Right kidney (tissue), 1 donor: ENCODE data around the gene RPS28.

ENCODE experiments used
- DNase-seq: peaks from one replicate; pipeline ENCODE4 v3.0.0-alpha.2; 2016

Gene RPS28

GRCh38 chr19:8370176-8371010 is 49.1 kb downstream of the RPS28 start:
- no peak for DNase-seq

DNA sequence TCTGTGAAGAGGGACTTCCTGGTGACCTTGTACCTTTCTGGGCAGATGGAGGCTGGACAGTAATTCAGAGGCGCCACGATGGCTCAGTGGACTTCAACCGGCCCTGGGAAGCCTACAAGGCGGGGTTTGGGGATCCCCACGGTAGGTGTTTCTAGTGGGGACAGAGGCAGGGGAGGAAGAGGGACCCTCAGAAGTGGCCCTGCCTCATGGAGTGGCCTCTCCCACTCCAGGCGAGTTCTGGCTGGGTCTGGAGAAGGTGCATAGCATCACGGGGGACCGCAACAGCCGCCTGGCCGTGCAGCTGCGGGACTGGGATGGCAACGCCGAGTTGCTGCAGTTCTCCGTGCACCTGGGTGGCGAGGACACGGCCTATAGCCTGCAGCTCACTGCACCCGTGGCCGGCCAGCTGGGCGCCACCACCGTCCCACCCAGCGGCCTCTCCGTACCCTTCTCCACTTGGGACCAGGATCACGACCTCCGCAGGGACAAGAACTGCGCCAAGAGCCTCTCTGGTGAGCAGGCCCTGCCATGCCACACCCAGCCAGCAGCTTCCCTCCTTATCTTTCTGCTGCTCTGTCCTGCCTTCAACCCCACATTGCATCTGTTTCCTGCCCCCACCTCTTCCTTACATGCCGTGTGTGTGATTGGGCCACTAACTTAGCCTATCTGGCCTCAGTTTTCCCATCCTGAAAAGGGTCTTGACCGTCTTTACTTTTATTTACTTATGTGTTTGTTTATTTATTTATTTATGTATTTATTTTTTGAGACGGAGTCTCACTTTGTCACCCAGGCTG is 49.9 kb downstream of the RPS28 start:
- DNase-seq: no peak
